ENCODE data around the gene ADGRG6.

- TF ChIP-seq EZH2 (IDR thresholded peaks at IDR 0.05), result no peak
- no peak for TF ChIP-seq POLR2AphosphoS5 (IDR thresholded peaks at IDR 0.05; ENCODE audit: borderline replicate concordance, low read depth, low read length)
Measured at GRCh38 chr6:142324111-142324510, 22.3 kb downstream of the ADGRG6 start.

All from SK-N-MC (cell line).